ENCODE measurements around the gene VSX2. TPM values are rescaled to one million over a fixed set of nuclear protein-coding genes. Genes with fewer than 3 reads are reported as not detected.

The VSX2 gene
- total and polyA plus RNA-seq, 2 experiments from 2014 or later = 0.49 to 0.52 TPM

DNA sequence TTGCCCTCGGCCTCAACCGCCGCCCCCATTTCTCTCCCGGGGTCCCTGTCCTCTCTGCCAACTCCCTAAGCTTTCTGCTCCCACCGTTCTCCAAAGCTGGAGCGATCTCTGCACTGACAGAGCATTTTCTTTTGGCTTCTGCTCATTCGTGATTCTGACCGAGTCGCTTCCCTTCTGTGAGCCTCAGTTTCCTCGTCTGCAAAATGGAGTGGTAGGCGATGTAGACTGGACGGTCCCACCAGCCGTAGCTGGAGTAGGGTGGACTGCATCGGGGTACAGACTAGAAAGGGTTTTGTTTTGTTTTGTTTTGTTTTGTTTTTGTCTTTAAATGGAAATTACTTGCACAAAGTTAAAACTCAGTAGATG is 2.4 kb downstream of the VSX2 start (continued):
- TF ChIP-seq, protein P1, sequence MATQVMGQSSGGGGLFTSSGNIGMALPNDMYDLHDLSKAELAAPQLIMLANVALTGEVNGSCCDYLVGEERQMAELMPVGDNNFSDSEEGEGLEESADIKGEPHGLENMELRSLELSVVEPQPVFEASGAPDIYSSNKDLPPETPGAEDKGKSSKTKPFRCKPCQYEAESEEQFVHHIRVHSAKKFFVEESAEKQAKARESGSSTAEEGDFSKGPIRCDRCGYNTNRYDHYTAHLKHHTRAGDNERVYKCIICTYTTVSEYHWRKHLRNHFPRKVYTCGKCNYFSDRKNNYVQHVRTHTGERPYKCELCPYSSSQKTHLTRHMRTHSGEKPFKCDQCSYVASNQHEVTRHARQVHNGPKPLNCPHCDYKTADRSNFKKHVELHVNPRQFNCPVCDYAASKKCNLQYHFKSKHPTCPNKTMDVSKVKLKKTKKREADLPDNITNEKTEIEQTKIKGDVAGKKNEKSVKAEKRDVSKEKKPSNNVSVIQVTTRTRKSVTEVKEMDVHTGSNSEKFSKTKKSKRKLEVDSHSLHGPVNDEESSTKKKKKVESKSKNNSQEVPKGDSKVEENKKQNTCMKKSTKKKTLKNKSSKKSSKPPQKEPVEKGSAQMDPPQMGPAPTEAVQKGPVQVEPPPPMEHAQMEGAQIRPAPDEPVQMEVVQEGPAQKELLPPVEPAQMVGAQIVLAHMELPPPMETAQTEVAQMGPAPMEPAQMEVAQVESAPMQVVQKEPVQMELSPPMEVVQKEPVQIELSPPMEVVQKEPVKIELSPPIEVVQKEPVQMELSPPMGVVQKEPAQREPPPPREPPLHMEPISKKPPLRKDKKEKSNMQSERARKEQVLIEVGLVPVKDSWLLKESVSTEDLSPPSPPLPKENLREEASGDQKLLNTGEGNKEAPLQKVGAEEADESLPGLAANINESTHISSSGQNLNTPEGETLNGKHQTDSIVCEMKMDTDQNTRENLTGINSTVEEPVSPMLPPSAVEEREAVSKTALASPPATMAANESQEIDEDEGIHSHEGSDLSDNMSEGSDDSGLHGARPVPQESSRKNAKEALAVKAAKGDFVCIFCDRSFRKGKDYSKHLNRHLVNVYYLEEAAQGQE (IDR thresholded peaks at IDR 0.05; ENCODE audit: unreplicated experiment) = no peak
- TF ChIP-seq JUNB (IDR thresholded peaks at IDR 0.05; ENCODE audit: unreplicated experiment) = no peak

DNA sequence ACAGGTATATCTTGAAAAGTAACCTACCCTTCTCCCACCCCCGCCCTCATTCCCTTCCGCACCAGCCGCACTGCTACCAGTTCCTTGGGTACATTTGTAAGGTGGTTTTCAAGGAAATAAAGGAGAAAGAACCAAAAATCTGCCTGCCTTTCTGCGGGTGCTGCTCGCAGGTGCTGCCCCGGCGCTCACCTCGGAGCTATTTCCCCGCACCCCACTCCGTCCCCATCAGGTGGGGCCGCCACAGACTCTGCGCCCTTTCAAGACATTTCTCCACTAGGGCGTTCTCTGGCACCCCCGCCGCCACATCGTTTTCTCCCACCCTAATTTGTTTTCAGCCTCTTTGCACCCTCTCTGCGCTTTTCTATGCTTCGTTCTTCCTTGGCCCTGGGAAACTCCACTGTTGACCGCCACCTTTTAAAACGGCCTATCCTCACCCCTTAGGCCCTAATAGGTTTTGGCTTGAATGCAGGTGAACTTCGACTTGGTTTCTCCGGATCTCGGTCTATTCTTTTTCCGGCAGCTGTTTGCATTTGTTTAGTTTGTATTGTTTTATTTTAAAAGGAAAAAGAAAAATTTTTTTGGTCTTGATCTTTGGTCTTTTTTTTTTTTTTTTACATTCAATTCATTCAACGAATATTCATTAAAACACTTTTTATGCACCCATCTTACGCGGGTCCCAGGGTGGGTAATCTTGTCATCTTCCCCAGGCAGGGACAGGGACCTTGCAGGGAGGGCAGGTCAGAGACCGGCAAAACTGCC is 3.0 kb downstream of the VSX2 start:
- Histone ChIP-seq H4K20me1 (replicated peaks; ENCODE audit: insufficient read depth) (0 out of 2 replicates have a peak, but pooled peaks cover 8% of the 10 kb centered on the region), H3K4me2 (peak overlapping the region; percentile 91), H3K27ac (ENCODE audit: low read depth) (no peak overlapping the region), H3K36me3 (ENCODE audit: insufficient read depth) (no peaks in the 10 kb centered on the region), H2AFZ (no peak overlapping the region), H3K4me1 (ENCODE audit: insufficient read depth) (peaks cover 48% of the 10 kb centered on the region), H3K4me3 (peak overlapping the region; percentile 69), H3K9me2 (ENCODE audit: insufficient read depth) (no peaks in the 10 kb centered on the region), H3K79me2 (replicated peaks; ENCODE audit: insufficient read depth) (no peaks in the 10 kb centered on the region), H3K27me3 (ENCODE audit: insufficient read depth) (peaks cover 81% of the 10 kb centered on the region), H3F3A (replicated peaks; ENCODE audit: low read depth) (peaks cover 17% of the 10 kb centered on the region; the same call in 1 of the 2 replicates)
- Mint-ChIP-seq H3K4me3 (peak overlapping the region; percentile 69), H3K27me3 (ENCODE audit: insufficient read depth, low read depth, poor library complexity) (peaks cover 93% of the 10 kb centered on the region), H3K4me1 (peaks cover 57% of the 10 kb centered on the region), H3K27ac (no peak overlapping the region), H3K9me3 (peaks cover 8% of the 10 kb centered on the region), H3K36me3 (ENCODE audit: low read depth) (peaks cover 2% of the 10 kb centered on the region; the same call in 1 of the 3 replicates)
- TF ChIP-seq, protein P2, sequence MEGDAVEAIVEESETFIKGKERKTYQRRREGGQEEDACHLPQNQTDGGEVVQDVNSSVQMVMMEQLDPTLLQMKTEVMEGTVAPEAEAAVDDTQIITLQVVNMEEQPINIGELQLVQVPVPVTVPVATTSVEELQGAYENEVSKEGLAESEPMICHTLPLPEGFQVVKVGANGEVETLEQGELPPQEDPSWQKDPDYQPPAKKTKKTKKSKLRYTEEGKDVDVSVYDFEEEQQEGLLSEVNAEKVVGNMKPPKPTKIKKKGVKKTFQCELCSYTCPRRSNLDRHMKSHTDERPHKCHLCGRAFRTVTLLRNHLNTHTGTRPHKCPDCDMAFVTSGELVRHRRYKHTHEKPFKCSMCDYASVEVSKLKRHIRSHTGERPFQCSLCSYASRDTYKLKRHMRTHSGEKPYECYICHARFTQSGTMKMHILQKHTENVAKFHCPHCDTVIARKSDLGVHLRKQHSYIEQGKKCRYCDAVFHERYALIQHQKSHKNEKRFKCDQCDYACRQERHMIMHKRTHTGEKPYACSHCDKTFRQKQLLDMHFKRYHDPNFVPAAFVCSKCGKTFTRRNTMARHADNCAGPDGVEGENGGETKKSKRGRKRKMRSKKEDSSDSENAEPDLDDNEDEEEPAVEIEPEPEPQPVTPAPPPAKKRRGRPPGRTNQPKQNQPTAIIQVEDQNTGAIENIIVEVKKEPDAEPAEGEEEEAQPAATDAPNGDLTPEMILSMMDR (conservative IDR thresholded peaks at IDR 0.05; ENCODE audit: low read depth in 2 of 2) = no peak
- TF ChIP-seq EZH2 (IDR thresholded peaks at IDR 0.05; ENCODE audit: low read depth, unreplicated experiment) (peak; percentile 94), EZH2phosphoT487 (IDR thresholded peaks at IDR 0.05; ENCODE audit: unreplicated experiment) (peak; percentile 12)
- ATAC-seq (peak; percentile 3), DNase-seq (ENCODE audit: low spot score) (peak; percentile 41)

DNA sequence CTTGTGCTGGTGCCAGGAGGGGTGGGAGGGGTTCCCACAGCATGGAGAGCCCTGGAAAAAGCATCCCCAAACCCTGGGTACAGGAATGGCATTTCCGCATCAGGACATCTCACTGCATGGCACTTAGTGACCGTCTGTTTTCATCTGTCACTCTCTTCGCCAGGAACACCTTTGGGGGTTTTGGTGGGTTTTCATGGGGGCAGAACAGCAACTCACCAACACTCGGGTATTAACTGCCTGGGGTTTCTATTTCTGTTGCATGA is 3.5 kb downstream of the VSX2 start:
- Histone ChIP-seq H3K4me3 (peak overlapping the region; percentile 69), H3K9me2 (ENCODE audit: insufficient read depth) (no peaks in the 10 kb centered on the region), H3K36me3 (ENCODE audit: insufficient read depth) (no peaks in the 10 kb centered on the region), H3K4me1 (ENCODE audit: insufficient read depth) (peaks cover 48% of the 10 kb centered on the region), H3K4me2 (peak overlapping the region; percentile 91), H2AFZ (no peak overlapping the region), H3K79me2 (replicated peaks; ENCODE audit: insufficient read depth) (no peaks in the 10 kb centered on the region), H3F3A (replicated peaks; ENCODE audit: low read depth) (peaks cover 17% of the 10 kb centered on the region; the same call in 1 of the 2 replicates), H3K27me3 (ENCODE audit: insufficient read depth) (peaks cover 76% of the 10 kb centered on the region), H4K20me1 (replicated peaks; ENCODE audit: insufficient read depth) (0 out of 2 replicates have a peak, but pooled peaks cover 8% of the 10 kb centered on the region), H3K27ac (ENCODE audit: low read depth) (no peak overlapping the region)
- Mint-ChIP-seq H3K27ac (no peak overlapping the region), H3K36me3 (ENCODE audit: low read depth) (peaks cover 2% of the 10 kb centered on the region; the same call in 1 of the 3 replicates), H3K4me3 (peak overlapping the region; percentile 69), H3K4me1 (peaks cover 58% of the 10 kb centered on the region), H3K9me3 (peaks cover 8% of the 10 kb centered on the region), H3K27me3 (ENCODE audit: insufficient read depth, low read depth, poor library complexity) (peaks cover 88% of the 10 kb centered on the region)
- no peak for TF ChIP-seq POLR2AphosphoS5 (IDR thresholded peaks at IDR 0.05; ENCODE audit: low read depth)
- TF ChIP-seq EZH2phosphoT487 (IDR thresholded peaks at IDR 0.05; ENCODE audit: unreplicated experiment) = no peak
- TF ChIP-seq, protein P1 (IDR thresholded peaks at IDR 0.05; ENCODE audit: unreplicated experiment) = no peak
- TF ChIP-seq, protein P3, sequence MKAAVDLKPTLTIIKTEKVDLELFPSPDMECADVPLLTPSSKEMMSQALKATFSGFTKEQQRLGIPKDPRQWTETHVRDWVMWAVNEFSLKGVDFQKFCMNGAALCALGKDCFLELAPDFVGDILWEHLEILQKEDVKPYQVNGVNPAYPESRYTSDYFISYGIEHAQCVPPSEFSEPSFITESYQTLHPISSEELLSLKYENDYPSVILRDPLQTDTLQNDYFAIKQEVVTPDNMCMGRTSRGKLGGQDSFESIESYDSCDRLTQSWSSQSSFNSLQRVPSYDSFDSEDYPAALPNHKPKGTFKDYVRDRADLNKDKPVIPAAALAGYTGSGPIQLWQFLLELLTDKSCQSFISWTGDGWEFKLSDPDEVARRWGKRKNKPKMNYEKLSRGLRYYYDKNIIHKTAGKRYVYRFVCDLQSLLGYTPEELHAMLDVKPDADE (IDR thresholded peaks at IDR 0.05) = no peak
- no peak for TF ChIP-seq ZNF114 (CRISPR knock-in tag; IDR thresholded peaks at IDR 0.05)
- DNase-seq (ENCODE audit: low spot score) (peak; percentile 50), ATAC-seq (no peak)
